ENCODE results near the gene PALD1. TPM values are rescaled to one million over a fixed set of nuclear protein-coding genes. Genes with fewer than 3 reads are reported as not detected.

Gene PALD1
- total RNA-seq, 4 donors from 2014 or later = 6.0 to 9.7 (median 6.4) TPM

GRCh38 chr10:70592746-70593512 is 114.4 kb downstream of the PALD1 start:
- WGBS, 2 donors = 77 to 85% methylated on average over 16 of the region's 16 CpGs

GRCh38 chr10:70593513-70593890 is 114.9 kb downstream of the PALD1 start:
- DNase-seq (ENCODE audit: low spot score in 2 of 2) = peak in 1 of 2 donors; percentile 43
- no peak overlapping the region for H3K4me3 ChIP-seq (ENCODE audit: low read depth, poor library complexity, severe bottlenecking)
- no peak for TF ChIP-seq POLR2A (IDR thresholded peaks at IDR 0.05)
- TF ChIP-seq, protein P1, sequence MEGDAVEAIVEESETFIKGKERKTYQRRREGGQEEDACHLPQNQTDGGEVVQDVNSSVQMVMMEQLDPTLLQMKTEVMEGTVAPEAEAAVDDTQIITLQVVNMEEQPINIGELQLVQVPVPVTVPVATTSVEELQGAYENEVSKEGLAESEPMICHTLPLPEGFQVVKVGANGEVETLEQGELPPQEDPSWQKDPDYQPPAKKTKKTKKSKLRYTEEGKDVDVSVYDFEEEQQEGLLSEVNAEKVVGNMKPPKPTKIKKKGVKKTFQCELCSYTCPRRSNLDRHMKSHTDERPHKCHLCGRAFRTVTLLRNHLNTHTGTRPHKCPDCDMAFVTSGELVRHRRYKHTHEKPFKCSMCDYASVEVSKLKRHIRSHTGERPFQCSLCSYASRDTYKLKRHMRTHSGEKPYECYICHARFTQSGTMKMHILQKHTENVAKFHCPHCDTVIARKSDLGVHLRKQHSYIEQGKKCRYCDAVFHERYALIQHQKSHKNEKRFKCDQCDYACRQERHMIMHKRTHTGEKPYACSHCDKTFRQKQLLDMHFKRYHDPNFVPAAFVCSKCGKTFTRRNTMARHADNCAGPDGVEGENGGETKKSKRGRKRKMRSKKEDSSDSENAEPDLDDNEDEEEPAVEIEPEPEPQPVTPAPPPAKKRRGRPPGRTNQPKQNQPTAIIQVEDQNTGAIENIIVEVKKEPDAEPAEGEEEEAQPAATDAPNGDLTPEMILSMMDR (IDR thresholded peaks at IDR 0.05) = no peak
- intact Hi-C loops (cut with DNase I; ENCODE audit: low total_unique reads) = no loop called here
- WGBS, 2 donors = 82 to 87% methylated on average over 7 of the region's 7 CpGs

More at GRCh38 chr10:70592746-70593512, 114.4 kb downstream of the PALD1 start:
- intact Hi-C loops (cut with DNase I; ENCODE audit: low total_unique reads) = no loop called here
- no peak for TF ChIP-seq POLR2A (IDR thresholded peaks at IDR 0.05)
- TF ChIP-seq, protein P1 (IDR thresholded peaks at IDR 0.05) = no peak
- peak in 1 of 2 donors; percentile 82 for DNase-seq (ENCODE audit: low spot score in 2 of 2)
- no peak overlapping the region for H3K4me3 ChIP-seq (ENCODE audit: low read depth, poor library complexity, severe bottlenecking)

DNA sequence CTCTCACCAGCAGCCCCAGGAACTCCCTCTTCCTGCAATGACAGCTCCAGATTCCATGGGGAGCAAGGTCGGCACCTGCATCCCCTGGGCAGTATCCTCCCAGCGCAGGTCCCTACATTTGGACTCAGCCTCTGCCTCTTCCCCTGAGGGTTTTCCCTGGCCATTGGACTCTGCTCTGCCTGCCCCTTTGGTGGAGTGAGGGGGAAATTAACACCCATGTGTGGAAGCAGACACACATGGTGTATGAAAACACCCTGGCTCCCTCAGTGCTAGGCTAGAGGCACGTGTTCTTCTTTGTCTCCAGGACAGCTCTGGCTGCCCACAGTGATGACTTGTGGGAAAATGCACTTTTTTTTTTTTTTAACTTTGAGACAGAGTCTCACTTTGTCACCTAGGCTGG is 115.6 kb downstream of the PALD1 start:
- TF ChIP-seq, protein P1 (IDR thresholded peaks at IDR 0.05) = no peak
- TF ChIP-seq POLR2A (IDR thresholded peaks at IDR 0.05) = no peak
- intact Hi-C loops (cut with DNase I; ENCODE audit: low total_unique reads) = no loop called here
- WGBS, 2 donors = 78 to 83% methylated on average over 3 of the region's 3 CpGs
- H3K4me3 ChIP-seq (ENCODE audit: low read depth, poor library complexity, severe bottlenecking) = no peak overlapping the region
- DNase-seq (ENCODE audit: low spot score in 2 of 2) = peak in 1 of 2 donors; percentile 23

GRCh38 chr10:70595566-70596016 is 117.0 kb downstream of the PALD1 start:
- no peak overlapping the region for H3K4me3 ChIP-seq (ENCODE audit: low read depth, poor library complexity, severe bottlenecking)
- TF ChIP-seq, protein P1 (IDR thresholded peaks at IDR 0.05) = no peak
- no peak for TF ChIP-seq POLR2A (IDR thresholded peaks at IDR 0.05)
- intact Hi-C loops (cut with DNase I; ENCODE audit: low total_unique reads) = no loop called here
- WGBS, 2 donors = 92 to 96% methylated on average over 5 of the region's 5 CpGs
- peak in 1 of 2 donors; percentile 64 for DNase-seq (ENCODE audit: low spot score in 2 of 2)

- TF ChIP-seq, protein P1 (IDR thresholded peaks at IDR 0.05) = no peak
- TF ChIP-seq POLR2A (IDR thresholded peaks at IDR 0.05) = no peak
- no peak overlapping the region for H3K4me3 ChIP-seq (ENCODE audit: low read depth, poor library complexity, severe bottlenecking)
- intact Hi-C loops (cut with DNase I; ENCODE audit: low total_unique reads) = no loop called here
- peak; percentile 10 to 70 for DNase-seq (ENCODE audit: low spot score in 2 of 2)
- 82 to 86% methylated on average over 14 of the region's 14 CpGs for WGBS, 2 donors
These were observed 117.7 kb downstream of the PALD1 start for GRCh38 chr10:70596110-70596798.

Measured in lower leg skin (tissue), 4 donors.